Neural progenitor cell (in vitro differentiated cells): ENCODE data around the gene PIK3CB.

ENCODE experiments used
- EZH2 ChIP-seq: fragments of 200-600 bp; sonication (generic); IDR thresholded peaks from 2 replicates; pipeline ENCODE4 v1.6.1; 2017; ENCODE audit warnings: antibody characterized with exemption, mild to moderate bottlenecking, moderate library complexity
- EZH2phosphoT487 ChIP-seq: fragments of 200-600 bp; sonication (generic); IDR thresholded peaks from 2 replicates; pipeline ENCODE4 v1.6.1; 2017; ENCODE audit warnings: antibody characterized with exemption
- TF ChIP-seq, protein P1 (sequence below): fragments of 200-600 bp; sonication (generic); IDR thresholded peaks from 2 replicates; pipeline ENCODE4 v1.5.1; 2017; ENCODE audit warnings: antibody characterized with exemption, mild to moderate bottlenecking

GRCh38 chr3:138825336-138825735 lies 9.4 kb downstream of the PIK3CB start:
- TF ChIP-seq, protein P1, sequence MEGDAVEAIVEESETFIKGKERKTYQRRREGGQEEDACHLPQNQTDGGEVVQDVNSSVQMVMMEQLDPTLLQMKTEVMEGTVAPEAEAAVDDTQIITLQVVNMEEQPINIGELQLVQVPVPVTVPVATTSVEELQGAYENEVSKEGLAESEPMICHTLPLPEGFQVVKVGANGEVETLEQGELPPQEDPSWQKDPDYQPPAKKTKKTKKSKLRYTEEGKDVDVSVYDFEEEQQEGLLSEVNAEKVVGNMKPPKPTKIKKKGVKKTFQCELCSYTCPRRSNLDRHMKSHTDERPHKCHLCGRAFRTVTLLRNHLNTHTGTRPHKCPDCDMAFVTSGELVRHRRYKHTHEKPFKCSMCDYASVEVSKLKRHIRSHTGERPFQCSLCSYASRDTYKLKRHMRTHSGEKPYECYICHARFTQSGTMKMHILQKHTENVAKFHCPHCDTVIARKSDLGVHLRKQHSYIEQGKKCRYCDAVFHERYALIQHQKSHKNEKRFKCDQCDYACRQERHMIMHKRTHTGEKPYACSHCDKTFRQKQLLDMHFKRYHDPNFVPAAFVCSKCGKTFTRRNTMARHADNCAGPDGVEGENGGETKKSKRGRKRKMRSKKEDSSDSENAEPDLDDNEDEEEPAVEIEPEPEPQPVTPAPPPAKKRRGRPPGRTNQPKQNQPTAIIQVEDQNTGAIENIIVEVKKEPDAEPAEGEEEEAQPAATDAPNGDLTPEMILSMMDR, result no peak
- TF ChIP-seq EZH2 (no peak), EZH2phosphoT487 (no peak)
